HG02981 (cell line): ENCODE data around the gene KRT6A.
"Not testable (repeated sequence)": the region's sequence is repeated elsewhere in the genome, so short reads cannot be mapped to it uniquely, and the experiment has no call there.

Experiments
- ATAC-seq: cut with Tn5 transposase; IDR thresholded peaks from one replicate; pipeline ENCODE4 v1.9.1; 2021; ENCODE audit warnings: mild to moderate bottlenecking, moderate library complexity; ENCODE audit not compliant: unreplicated experiment

The KRT6A gene

GRCh38 chr12:52474212-52474611, 18.8 kb downstream of the KRT6A start:
- no peak for ATAC-seq

- no peak for ATAC-seq
These were observed 19.3 kb downstream of the KRT6A start, which contains the start of gene KRT6C for GRCh38 chr12:52473768-52474167. Gene KRT6C, minus strand, starts transcription at chr12:52473805. Its CDS starts 68 bp downstream, at chr12:52473737.

GRCh38 chr12:52469853-52470252, 23.2 kb downstream of the KRT6A start:
- ATAC-seq, result no peak

- ATAC-seq, result no peak
These were observed 28.2 kb downstream of the KRT6A start for GRCh38 chr12:52464897-52465296.

GRCh38 chr12:52461693-52462092, 31.4 kb downstream of the KRT6A start:
- no peak for ATAC-seq

GRCh38 chr12:52458861-52459260, 34.2 kb downstream of the KRT6A start:
- ATAC-seq, result no peak

- no peak for ATAC-seq
These were observed 37.2 kb downstream of the KRT6A start for GRCh38 chr12:52455821-52456220.

- no peak for ATAC-seq
These were observed 38.5 kb downstream of the KRT6A start for GRCh38 chr12:52454411-52455201.

GRCh38 chr12:52452101-52452500, 41.0 kb downstream of the KRT6A start, which contains the start of gene KRT6B:
Gene KRT6B, minus strand, starts transcription at chr12:52452146. Its CDS starts 68 bp downstream, at chr12:52452078.
- ATAC-seq, result no peak

- ATAC-seq, result no peak
These were observed 44.8 kb downstream of the KRT6A start for GRCh38 chr12:52448228-52448627.

- ATAC-seq, result not testable (repeated sequence)
These were observed 45.9 kb downstream of the KRT6A start for GRCh38 chr12:52447196-52447595.

- no peak for ATAC-seq
These were observed 46.6 kb downstream of the KRT6A start for GRCh38 chr12:52446367-52447045.

GRCh38 chr12:52445876-52446275, 47.2 kb downstream of the KRT6A start:
- no peak for ATAC-seq

GRCh38 chr12:52444647-52445595, 48.1 kb downstream of the KRT6A start:
- no peak for ATAC-seq

GRCh38 chr12:52443966-52444365, 49.1 kb downstream of the KRT6A start:
- no peak for ATAC-seq

- no peak for ATAC-seq
These were observed 50.4 kb downstream of the KRT6A start for GRCh38 chr12:52442600-52443061.

GRCh38 chr12:52441320-52441911, 51.6 kb downstream of the KRT6A start:
- no peak for ATAC-seq

- no peak for ATAC-seq
These were observed 52.2 kb downstream of the KRT6A start for GRCh38 chr12:52440821-52441319.

GRCh38 chr12:52439845-52440244, 53.2 kb downstream of the KRT6A start:
- no peak for ATAC-seq

- ATAC-seq, result no peak
These were observed 53.6 kb downstream of the KRT6A start for GRCh38 chr12:52439420-52439819.
